ENCODE measurements around the gene ZNF780A.

GRCh38 chr19:40078377-40078776 is 12.4 kb downstream of the ZNF780A start:
- no peak for TF ChIP-seq TAF1 (IDR thresholded peaks at IDR 0.05; ENCODE audit: low read depth)
- TF ChIP-seq EP300 (IDR thresholded peaks at IDR 0.05; ENCODE audit: borderline replicate concordance): no peak
- TF ChIP-seq REST (IDR thresholded peaks at IDR 0.05; ENCODE audit: low read depth): no peak
- no peak for TF ChIP-seq EGR1 (IDR thresholded peaks at IDR 0.05)
- no peak for TF ChIP-seq FOXM1 (IDR thresholded peaks at IDR 0.05; ENCODE audit: borderline replicate concordance, low read depth)
- no peak for TF ChIP-seq YY1 (IDR thresholded peaks at IDR 0.05; ENCODE audit: low read depth)
- no peak for TF ChIP-seq RAD21 (IDR thresholded peaks at IDR 0.05; ENCODE audit: low read depth)
- no peak for TF ChIP-seq USF1 (IDR thresholded peaks at IDR 0.05)
- no peak for TF ChIP-seq TEAD4 (IDR thresholded peaks at IDR 0.05)
- no peak for TF ChIP-seq TCF12 (IDR thresholded peaks at IDR 0.05; ENCODE audit: low read depth)
- TF ChIP-seq MAX (IDR thresholded peaks at IDR 0.05): no peak
- no peak for TF ChIP-seq CEBPB (IDR thresholded peaks at IDR 0.05)
